Progenitor cell of endocrine pancreas (in vitro differentiated cells): ENCODE data around the gene TMEM179B. TPM values are rescaled to one million over a fixed set of nuclear protein-coding genes. Genes with fewer than 3 reads are reported as not detected.
"Not testable (repeated sequence)": the region's sequence is repeated elsewhere in the genome, so short reads cannot be mapped to it uniquely, and the experiment has no call there.

Experiments
- DNase-seq: peaks from one replicate; pipeline ENCODE4 v3.0.0; 2021; ENCODE audit warnings: low spot score; ENCODE audit not compliant: unreplicated experiment
- H3K27ac Mint-ChIP-seq: 2 replicates; pipeline ENCODE4 v1.8.0; 2021; ENCODE audit warnings: mild to moderate bottlenecking, moderate library complexity, mixed read lengths
- H3K27me3 Mint-ChIP-seq: 2 replicates; pipeline ENCODE4 v1.8.0; 2021; ENCODE audit warnings: mixed read lengths
- H3K36me3 Mint-ChIP-seq: 2 replicates; pipeline ENCODE4 v1.8.0; 2022; ENCODE audit warnings: mixed read lengths; ENCODE audit not compliant: insufficient read depth
- H3K4me1 Mint-ChIP-seq: 2 replicates; pipeline ENCODE4 v1.8.0; 2021; ENCODE audit warnings: low read depth, mixed read lengths
- H3K4me3 Mint-ChIP-seq: 2 replicates; pipeline ENCODE4 v1.8.0; 2021; ENCODE audit warnings: low read depth, mild to moderate bottlenecking, moderate library complexity, mixed read lengths
- H3K9me3 Mint-ChIP-seq: 2 replicates; pipeline ENCODE4 v1.8.0; 2021; ENCODE audit warnings: low read depth, mixed read lengths
- CTCF ChIP-seq: fragments of 200-600 bp; sonication (generic); IDR thresholded peaks from one replicate; pipeline ENCODE4 v1.5.0; 2021; ENCODE audit warnings: antibody characterized with exemption, mild to moderate bottlenecking; ENCODE audit not compliant: unreplicated experiment
- total RNA-seq: library from RNA; stranded (reverse); gene quantifications from 2 replicates; pipeline ENCODE4 v1.2.1, GENCODE V29; 2021

The TMEM179B gene
- total RNA-seq, 1 donor from 2014 or later: 38.4 TPM

- Mint-ChIP-seq H3K27me3 (no peaks in the 10 kb centered on the region), H3K4me3 (no peak overlapping the region), H3K27ac (no peak overlapping the region), H3K36me3 (no peaks in the 10 kb centered on the region), H3K9me3 (no peaks in the 10 kb centered on the region), H3K4me1 (no peaks in the 10 kb centered on the region)
- no peak for DNase-seq
- no peak for TF ChIP-seq CTCF
These were observed 24.5 kb downstream of the TMEM179B start for GRCh38 chr11:62811659-62812058.

GRCh38 chr11:62816557-62816956, 29.4 kb downstream of the TMEM179B start:
- Mint-ChIP-seq H3K27ac (no peak overlapping the region), H3K4me3 (no peak overlapping the region), H3K4me1 (no peaks in the 10 kb centered on the region), H3K9me3 (no peaks in the 10 kb centered on the region), H3K36me3 (peaks cover 9% of the 10 kb centered on the region), H3K27me3 (no peaks in the 10 kb centered on the region)
- TF ChIP-seq CTCF: no peak
- DNase-seq: no peak

- no peak for TF ChIP-seq CTCF
- Mint-ChIP-seq H3K27me3 (no peaks in the 10 kb centered on the region), H3K4me3 (no peak overlapping the region), H3K36me3 (peaks cover 9% of the 10 kb centered on the region), H3K9me3 (no peaks in the 10 kb centered on the region), H3K27ac (no peak overlapping the region), H3K4me1 (no peaks in the 10 kb centered on the region)
- DNase-seq: no peak
These were observed 29.9 kb downstream of the TMEM179B start for GRCh38 chr11:62817129-62817528.

GRCh38 chr11:62823677-62824076, 36.5 kb downstream of the TMEM179B start:
- Mint-ChIP-seq H3K27me3 (no peaks in the 10 kb centered on the region), H3K36me3 (peaks cover 35% of the 10 kb centered on the region), H3K4me1 (no peaks in the 10 kb centered on the region), H3K4me3 (no peak overlapping the region), H3K9me3 (no peaks in the 10 kb centered on the region), H3K27ac (no peak overlapping the region)
- no peak for TF ChIP-seq CTCF
- no peak for DNase-seq

GRCh38 chr11:62828130-62828529, 40.9 kb downstream of the TMEM179B start:
- peaks cover 23% of the 10 kb centered on the region for H3K36me3 Mint-ChIP-seq
- peaks cover 14% of the 10 kb centered on the region for H3K4me1 Mint-ChIP-seq
- not testable (repeated sequence) for H3K27me3 Mint-ChIP-seq, H3K27ac Mint-ChIP-seq, H3K4me3 Mint-ChIP-seq, H3K9me3 Mint-ChIP-seq, DNase-seq

GRCh38 chr11:62830904-62831519, 43.8 kb downstream of the TMEM179B start:
- H3K9me3 Mint-ChIP-seq: no peaks in the 10 kb centered on the region
- no peak for DNase-seq
- peak overlapping the region; percentile 100 for H3K27ac Mint-ChIP-seq
- H3K27me3 Mint-ChIP-seq: no peaks in the 10 kb centered on the region
- peaks cover 16% of the 10 kb centered on the region for H3K4me1 Mint-ChIP-seq
- H3K36me3 Mint-ChIP-seq: peaks cover 15% of the 10 kb centered on the region
- peak overlapping the region; percentile 93 for H3K4me3 Mint-ChIP-seq
- no peak for TF ChIP-seq CTCF
